Effector memory CD8-positive, alpha-beta T cell (primary cell): ENCODE results near the gene NDUFS3.

Experiments
- ATAC-seq: fragments of 150-1000 bp; cut with Tn5 transposase; replicated peaks from 2 replicates; pipeline ENCODE4 v1.10.0; 2021; ENCODE audit warnings: mild to moderate bottlenecking, moderate library complexity
- DNase-seq, 3 experiments: peaks; one replicate each; pipeline ENCODE4 v3.0.0; 2021
- H3K27ac Mint-ChIP-seq, 2 donors: one replicate each; pipeline ENCODE4 v1.8.0; 2022; ENCODE audit warnings: mild to moderate bottlenecking in 2 of 2, mixed read lengths in 2 of 2, moderate library complexity in 2 of 2
- H3K27me3 Mint-ChIP-seq, 2 donors: one replicate each; pipeline ENCODE4 v1.8.0; 2022; ENCODE audit warnings: mixed read lengths in 2 of 2
- H3K36me3 Mint-ChIP-seq: one replicate; pipeline ENCODE4 v1.8.0; 2022; ENCODE audit warnings: mild to moderate bottlenecking, moderate library complexity, mixed read lengths; ENCODE audit not compliant: insufficient read depth
- H3K4me1 Mint-ChIP-seq, 2 donors: one replicate each; pipeline ENCODE4 v1.8.0; 2022; ENCODE audit warnings: low read depth in 2 of 2, mixed read lengths in 2 of 2
- H3K4me3 Mint-ChIP-seq, 2 donors: one replicate each; pipeline ENCODE4 v1.8.0; 2022; ENCODE audit warnings: mild to moderate bottlenecking in 2 of 2, mixed read lengths in 2 of 2, moderate library complexity in 2 of 2
- H3K9me3 Mint-ChIP-seq, 2 donors: one replicate each; pipeline ENCODE4 v1.8.0; 2022; ENCODE audit warnings: mixed read lengths in 2 of 2

NDUFS3 gene

GRCh38 chr11:47587723-47588326, 9.0 kb downstream of the NDUFS3 start:
- DNase-seq (no peak), ATAC-seq (no peak)
- peaks cover 0 to 2% of the 10 kb centered on the region in 2 donors for H3K4me1 Mint-ChIP-seq
- no peak overlapping the region for H3K4me3 Mint-ChIP-seq
- H3K36me3 Mint-ChIP-seq, result peaks cover 31% of the 10 kb centered on the region
- H3K27ac Mint-ChIP-seq, result peak overlapping the region; percentile 10 to 38
- no peaks in the 10 kb centered on the region for H3K9me3 Mint-ChIP-seq
- peaks cover 0 to 12% of the 10 kb centered on the region in 2 donors for H3K27me3 Mint-ChIP-seq

- H3K9me3 Mint-ChIP-seq, result no peaks in the 10 kb centered on the region
- H3K27ac Mint-ChIP-seq, result no peak overlapping the region
- peaks cover 0 to 6% of the 10 kb centered on the region in 2 donors for H3K4me1 Mint-ChIP-seq
- ATAC-seq (no peak), DNase-seq (no peak)
- H3K36me3 Mint-ChIP-seq, result peaks cover 19% of the 10 kb centered on the region
- H3K27me3 Mint-ChIP-seq, result peaks cover 11 to 25% of the 10 kb centered on the region in 2 donors
- H3K4me3 Mint-ChIP-seq, result no peak overlapping the region
These were observed 10.2 kb downstream of the NDUFS3 start for GRCh38 chr11:47589118-47589517.

GRCh38 chr11:47589584-47589976, 10.7 kb downstream of the NDUFS3 start:
- Mint-ChIP-seq H3K9me3 (no peaks in the 10 kb centered on the region), H3K27ac (no peak overlapping the region), H3K27me3 (peaks cover 14 to 30% of the 10 kb centered on the region in 2 donors), H3K4me3 (no peak overlapping the region), H3K36me3 (peaks cover 15% of the 10 kb centered on the region), H3K4me1 (peaks cover 0 to 8% of the 10 kb centered on the region in 2 donors)
- no peak for ATAC-seq
- DNase-seq, result no peak

GRCh38 chr11:47589977-47590861, 11.3 kb downstream of the NDUFS3 start:
- Mint-ChIP-seq H3K27ac (no peak overlapping the region), H3K36me3 (peaks cover 8% of the 10 kb centered on the region), H3K9me3 (no peaks in the 10 kb centered on the region), H3K4me3 (no peak overlapping the region), H3K4me1 (peaks cover 0 to 8% of the 10 kb centered on the region in 2 donors), H3K27me3 (peaks cover 18 to 36% of the 10 kb centered on the region in 2 donors)
- DNase-seq (no peak), ATAC-seq (no peak)

GRCh38 chr11:47591764-47592163, 12.9 kb downstream of the NDUFS3 start:
- ATAC-seq (no peak), DNase-seq (no peak)
- Mint-ChIP-seq H3K36me3 (no peaks in the 10 kb centered on the region), H3K27ac (no peak overlapping the region), H3K9me3 (no peaks in the 10 kb centered on the region), H3K4me1 (peaks cover 0 to 8% of the 10 kb centered on the region in 2 donors), H3K4me3 (no peak overlapping the region), H3K27me3 (peaks cover 27 to 47% of the 10 kb centered on the region in 2 donors)

- Mint-ChIP-seq H3K4me3 (no peak overlapping the region), H3K4me1 (peaks cover 0 to 8% of the 10 kb centered on the region in 2 donors), H3K27ac (no peak overlapping the region), H3K27me3 (peaks cover 27 to 47% of the 10 kb centered on the region in 2 donors), H3K9me3 (no peaks in the 10 kb centered on the region), H3K36me3 (no peaks in the 10 kb centered on the region)
- ATAC-seq, result no peak
- no peak for DNase-seq
These were observed 13.4 kb downstream of the NDUFS3 start for GRCh38 chr11:47592251-47592650.

- Mint-ChIP-seq H3K36me3 (no peaks in the 10 kb centered on the region), H3K4me1 (peaks cover 0 to 8% of the 10 kb centered on the region in 2 donors), H3K4me3 (no peak overlapping the region), H3K27ac (no peak overlapping the region), H3K27me3 (peaks cover 27 to 47% of the 10 kb centered on the region in 2 donors), H3K9me3 (no peaks in the 10 kb centered on the region)
- ATAC-seq (no peak), DNase-seq (no peak)
These were observed 14.1 kb downstream of the NDUFS3 start for GRCh38 chr11:47592970-47593369.

GRCh38 chr11:47593492-47593933, 14.6 kb downstream of the NDUFS3 start:
- Mint-ChIP-seq H3K36me3 (no peaks in the 10 kb centered on the region), H3K9me3 (no peaks in the 10 kb centered on the region), H3K27me3 (peaks cover 27 to 47% of the 10 kb centered on the region in 2 donors), H3K27ac (no peak overlapping the region), H3K4me3 (no peak overlapping the region), H3K4me1 (peaks cover 0 to 8% of the 10 kb centered on the region in 2 donors)
- ATAC-seq (no peak), DNase-seq (no peak)

GRCh38 chr11:47593934-47594855, 15.3 kb downstream of the NDUFS3 start, which contains the start of gene C1QTNF4:
TSS of gene C1QTNF4 (minus strand) at chr11:47594411. CDS start at chr11:47590810, 3,601 bp downstream.
- H3K27me3 Mint-ChIP-seq, result peaks cover 27 to 47% of the 10 kb centered on the region in 2 donors
- no peak within 1 kb of the TSS for H3K27ac Mint-ChIP-seq
- ATAC-seq (no peak), DNase-seq (no peak)
- H3K4me1 Mint-ChIP-seq, result peaks cover 0 to 8% of the 10 kb centered on the region in 2 donors
- H3K36me3 Mint-ChIP-seq, result no peaks in the 10 kb centered on the region
- no peaks in the 10 kb centered on the region for H3K9me3 Mint-ChIP-seq
- no peak within 1 kb of the TSS for H3K4me3 Mint-ChIP-seq

GRCh38 chr11:47595029-47595428, 16.2 kb downstream of the NDUFS3 start:
- Mint-ChIP-seq H3K36me3 (no peaks in the 10 kb centered on the region), H3K4me3 (no peak overlapping the region), H3K27ac (no peak overlapping the region), H3K27me3 (peaks cover 27 to 47% of the 10 kb centered on the region in 2 donors), H3K4me1 (peaks cover 0 to 8% of the 10 kb centered on the region in 2 donors), H3K9me3 (no peaks in the 10 kb centered on the region)
- ATAC-seq, result no peak
- DNase-seq, result no peak

GRCh38 chr11:47595967-47596366, 17.1 kb downstream of the NDUFS3 start:
- H3K4me3 Mint-ChIP-seq, result no peak overlapping the region
- H3K27ac Mint-ChIP-seq, result no peak overlapping the region
- ATAC-seq (no peak), DNase-seq (no peak)
- H3K4me1 Mint-ChIP-seq, result peaks cover 0 to 8% of the 10 kb centered on the region in 2 donors
- H3K27me3 Mint-ChIP-seq, result peaks cover 27 to 47% of the 10 kb centered on the region in 2 donors
- H3K9me3 Mint-ChIP-seq, result no peaks in the 10 kb centered on the region
- H3K36me3 Mint-ChIP-seq, result no peaks in the 10 kb centered on the region

- Mint-ChIP-seq H3K36me3 (no peaks in the 10 kb centered on the region), H3K27me3 (peaks cover 10 to 14% of the 10 kb centered on the region in 2 donors), H3K4me1 (no peaks in the 10 kb centered on the region), H3K4me3 (no peak overlapping the region), H3K27ac (no peak overlapping the region), H3K9me3 (no peaks in the 10 kb centered on the region)
- ATAC-seq (no peak), DNase-seq (no peak)
These were observed 21.0 kb downstream of the NDUFS3 start for GRCh38 chr11:47599902-47600301.

GRCh38 chr11:47603295-47603694, 24.4 kb downstream of the NDUFS3 start:
- no peak overlapping the region for H3K27ac Mint-ChIP-seq
- no peaks in the 10 kb centered on the region for H3K9me3 Mint-ChIP-seq
- H3K4me1 Mint-ChIP-seq, result no peaks in the 10 kb centered on the region
- H3K4me3 Mint-ChIP-seq, result no peak overlapping the region
- H3K27me3 Mint-ChIP-seq, result no peaks in the 10 kb centered on the region
- no peak for DNase-seq
- H3K36me3 Mint-ChIP-seq, result peaks cover 3% of the 10 kb centered on the region
- no peak for ATAC-seq
